ENCODE measurements around the gene ADCY2.
A peak's percentile ranks its signal among the peaks of the same experiment; 100 is the strongest.

The ADCY2 gene

DNA sequence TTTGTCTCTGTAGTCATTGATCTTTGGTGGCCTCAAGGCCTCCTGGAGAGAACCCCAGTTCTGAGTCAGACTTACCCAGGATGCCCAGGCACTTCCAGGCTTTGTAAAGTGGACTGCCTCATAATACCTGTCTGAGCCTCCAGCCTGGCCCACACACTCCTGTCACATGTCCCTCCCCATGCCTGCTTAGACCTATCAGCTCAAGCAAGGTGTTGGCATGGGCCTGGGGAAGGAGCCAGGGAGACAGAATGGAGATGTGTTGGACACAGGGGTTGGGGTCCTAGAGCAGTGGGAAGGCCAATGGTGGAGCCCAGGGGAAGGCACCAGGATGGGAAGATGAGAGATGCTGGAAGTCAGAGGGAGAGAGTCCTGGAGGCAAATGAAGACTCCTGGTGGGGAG lies 318.8 kb downstream of the ADCY2 start:
- no peak overlapping the region for H3K4me3 ChIP-seq (ENCODE audit: low read depth, low read length)
- TF ChIP-seq, protein P1, sequence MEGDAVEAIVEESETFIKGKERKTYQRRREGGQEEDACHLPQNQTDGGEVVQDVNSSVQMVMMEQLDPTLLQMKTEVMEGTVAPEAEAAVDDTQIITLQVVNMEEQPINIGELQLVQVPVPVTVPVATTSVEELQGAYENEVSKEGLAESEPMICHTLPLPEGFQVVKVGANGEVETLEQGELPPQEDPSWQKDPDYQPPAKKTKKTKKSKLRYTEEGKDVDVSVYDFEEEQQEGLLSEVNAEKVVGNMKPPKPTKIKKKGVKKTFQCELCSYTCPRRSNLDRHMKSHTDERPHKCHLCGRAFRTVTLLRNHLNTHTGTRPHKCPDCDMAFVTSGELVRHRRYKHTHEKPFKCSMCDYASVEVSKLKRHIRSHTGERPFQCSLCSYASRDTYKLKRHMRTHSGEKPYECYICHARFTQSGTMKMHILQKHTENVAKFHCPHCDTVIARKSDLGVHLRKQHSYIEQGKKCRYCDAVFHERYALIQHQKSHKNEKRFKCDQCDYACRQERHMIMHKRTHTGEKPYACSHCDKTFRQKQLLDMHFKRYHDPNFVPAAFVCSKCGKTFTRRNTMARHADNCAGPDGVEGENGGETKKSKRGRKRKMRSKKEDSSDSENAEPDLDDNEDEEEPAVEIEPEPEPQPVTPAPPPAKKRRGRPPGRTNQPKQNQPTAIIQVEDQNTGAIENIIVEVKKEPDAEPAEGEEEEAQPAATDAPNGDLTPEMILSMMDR (IDR thresholded peaks at IDR 0.05; ENCODE audit: low read depth, low read length), result no peak

DNA sequence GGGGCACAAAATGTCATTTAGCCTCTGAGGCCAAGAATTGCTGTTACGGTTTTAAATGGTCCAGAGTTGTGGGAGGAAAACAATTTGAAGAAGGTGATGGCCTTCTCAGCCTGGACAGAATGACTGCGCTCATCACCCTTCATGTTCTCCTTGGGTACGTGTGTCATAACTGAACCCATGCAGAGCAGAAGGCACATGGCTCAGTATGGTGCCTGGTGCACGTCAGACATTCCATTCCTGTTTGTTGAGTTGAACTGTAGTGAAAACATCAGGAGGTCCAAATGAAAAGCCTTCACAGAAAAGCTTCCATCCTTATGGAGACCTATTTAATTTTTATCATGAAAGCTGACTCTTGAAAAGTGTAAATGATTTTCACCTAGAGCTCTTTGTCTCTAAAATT lies 321.8 kb downstream of the ADCY2 start:
- no peak overlapping the region for H3K4me3 ChIP-seq (ENCODE audit: low read depth, low read length)
- TF ChIP-seq, protein P1 (IDR thresholded peaks at IDR 0.05; ENCODE audit: low read depth, low read length), result no peak

DNA sequence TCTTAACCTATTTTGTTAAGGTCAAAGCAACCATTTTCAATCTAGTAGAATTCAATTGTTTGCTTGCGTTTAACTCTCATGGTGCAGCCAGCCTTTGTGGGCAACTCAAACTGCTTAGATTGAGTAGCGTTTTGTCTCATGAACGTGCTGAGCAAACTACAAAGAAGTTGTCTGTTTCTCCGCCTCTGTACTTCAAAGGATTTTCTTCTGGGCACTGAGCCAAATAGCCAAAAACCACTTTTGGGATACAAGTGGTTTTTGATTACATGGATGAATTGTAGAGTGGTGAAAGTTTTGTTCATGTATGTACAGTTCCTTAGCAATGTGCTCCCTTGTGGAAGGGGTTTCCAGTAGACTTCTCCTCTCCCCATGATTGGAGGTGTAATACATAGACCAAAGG lies 332.1 kb downstream of the ADCY2 start:
- no peak overlapping the region for H3K4me3 ChIP-seq (ENCODE audit: low read depth, low read length)
- TF ChIP-seq, protein P1 (IDR thresholded peaks at IDR 0.05; ENCODE audit: low read depth, low read length), result no peak

DNA sequence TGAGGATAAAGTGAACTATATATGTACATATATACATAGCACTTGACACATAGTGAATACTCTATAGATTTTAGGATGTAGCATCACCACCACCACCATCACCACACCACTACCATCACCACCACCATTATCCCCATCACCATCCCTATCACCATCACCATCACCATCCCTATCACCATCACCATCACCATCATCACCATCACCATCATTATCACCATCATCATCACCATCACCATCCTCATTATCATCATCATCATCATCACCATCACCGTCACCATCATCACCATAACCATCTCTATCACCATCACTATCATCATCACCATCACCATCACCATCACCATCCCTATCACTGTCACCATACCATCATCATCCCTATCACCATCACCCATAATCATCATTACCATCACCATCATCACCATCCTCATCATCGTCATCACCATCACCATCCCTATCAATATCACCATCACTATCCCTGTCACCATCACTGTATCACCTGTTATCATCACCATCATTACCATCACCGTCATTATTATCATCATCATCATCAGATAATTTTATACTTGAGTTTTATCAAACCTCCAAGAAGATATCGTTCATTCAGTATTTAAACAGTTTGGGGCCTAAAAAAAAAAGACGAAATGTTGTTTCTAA lies 345.6 kb downstream of the ADCY2 start:
- TF ChIP-seq, protein P1 (IDR thresholded peaks at IDR 0.05; ENCODE audit: low read depth, low read length), result no peak
- no peak overlapping the region for H3K4me3 ChIP-seq (ENCODE audit: low read depth, low read length)

DNA sequence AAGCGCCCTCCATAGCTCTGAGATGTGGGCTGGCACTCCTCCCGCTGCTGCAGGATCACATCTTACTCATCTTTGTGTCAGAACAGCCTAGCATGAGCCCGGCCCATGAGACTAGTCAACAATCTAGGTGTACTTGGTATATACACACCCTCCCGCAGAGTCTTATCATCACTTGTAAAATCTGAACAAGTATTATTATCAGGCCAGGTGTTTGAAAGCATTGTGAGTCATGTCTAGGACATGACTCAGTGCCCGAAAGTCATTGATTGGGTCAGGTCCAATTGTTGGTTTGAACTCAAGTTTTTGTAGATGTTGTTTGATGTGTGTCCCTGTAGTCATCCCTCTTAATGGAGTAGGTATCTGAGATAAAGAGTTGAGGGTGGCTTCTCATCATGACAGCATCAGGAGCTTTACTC lies 346.3 kb downstream of the ADCY2 start:
- TF ChIP-seq, protein P1 (IDR thresholded peaks at IDR 0.05; ENCODE audit: low read depth, low read length), result no peak
- H3K4me3 ChIP-seq (ENCODE audit: low read depth, low read length), result no peak overlapping the region

DNA sequence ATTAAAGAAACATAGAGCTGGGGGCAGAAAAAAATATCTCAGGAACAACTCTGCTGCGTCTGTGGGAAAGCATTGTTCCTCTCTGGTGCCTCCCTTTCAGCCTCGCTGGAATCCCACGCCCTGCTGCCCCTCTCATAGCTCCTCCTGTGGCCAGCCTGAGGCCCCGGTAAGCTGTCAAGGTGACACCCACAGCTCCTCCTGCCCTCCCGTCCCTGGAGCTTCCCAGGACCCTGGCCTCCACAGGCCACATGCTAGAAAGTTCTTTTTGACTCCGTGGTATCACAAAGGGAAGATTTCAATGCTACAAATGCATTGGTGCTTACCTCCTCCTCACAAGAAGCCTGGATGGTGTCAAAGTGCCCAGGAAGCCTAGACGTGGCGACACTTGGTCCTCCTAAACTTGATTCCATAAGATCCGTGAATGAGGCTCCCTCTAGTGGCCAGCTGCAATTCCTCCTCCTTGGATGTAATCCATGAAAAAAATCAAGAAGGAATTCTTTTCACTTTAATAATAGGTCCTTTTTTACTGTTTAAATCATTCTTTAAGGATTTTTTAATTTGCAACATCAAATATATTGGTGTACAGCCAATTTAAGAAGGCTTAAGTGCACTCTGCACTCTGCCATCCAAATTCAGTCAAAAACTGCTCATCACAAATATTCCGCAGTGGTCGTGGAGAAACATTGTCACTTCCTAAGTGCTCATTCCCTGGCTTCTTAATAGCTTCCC lies 350.1 kb downstream of the ADCY2 start:
- no peak overlapping the region for H3K4me3 ChIP-seq (ENCODE audit: low read depth, low read length)
- TF ChIP-seq, protein P1 (IDR thresholded peaks at IDR 0.05; ENCODE audit: low read depth, low read length), result peak; percentile 79

DNA sequence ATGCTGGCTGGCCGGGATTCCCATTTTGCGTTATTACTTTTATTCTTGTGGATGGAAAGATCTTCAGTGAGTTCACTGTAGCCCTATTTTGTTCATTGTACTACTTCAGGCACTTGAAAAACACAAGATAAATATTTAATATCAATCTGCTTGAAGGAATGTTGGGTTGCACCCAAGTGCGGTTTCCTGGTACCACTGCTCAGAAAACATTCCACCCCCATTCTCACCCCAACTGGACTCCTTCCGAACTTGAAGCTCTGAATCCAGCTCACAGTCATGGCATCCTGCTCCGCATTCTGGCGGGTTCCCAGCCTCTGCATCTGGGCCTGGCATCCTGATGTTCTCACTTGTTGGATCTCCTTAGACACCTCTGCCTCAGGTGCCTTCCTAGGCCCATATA lies 351.8 kb downstream of the ADCY2 start:
- H3K4me3 ChIP-seq (ENCODE audit: low read depth, low read length), result no peak overlapping the region
- TF ChIP-seq, protein P1 (IDR thresholded peaks at IDR 0.05; ENCODE audit: low read depth, low read length), result no peak
